ENCODE results near the gene ZNF408. TPM values are rescaled to one million over a fixed set of nuclear protein-coding genes. Genes with fewer than 3 reads are reported as not detected.
"Not testable (repeated sequence)": the region's sequence is repeated elsewhere in the genome, so short reads cannot be mapped to it uniquely, and the experiment has no call there.

The ZNF408 gene
- total RNA-seq (2014; rRNA removed; shearing (Covaris generic)): 8.5 and 8.7 TPM in 2 replicates

DNA sequence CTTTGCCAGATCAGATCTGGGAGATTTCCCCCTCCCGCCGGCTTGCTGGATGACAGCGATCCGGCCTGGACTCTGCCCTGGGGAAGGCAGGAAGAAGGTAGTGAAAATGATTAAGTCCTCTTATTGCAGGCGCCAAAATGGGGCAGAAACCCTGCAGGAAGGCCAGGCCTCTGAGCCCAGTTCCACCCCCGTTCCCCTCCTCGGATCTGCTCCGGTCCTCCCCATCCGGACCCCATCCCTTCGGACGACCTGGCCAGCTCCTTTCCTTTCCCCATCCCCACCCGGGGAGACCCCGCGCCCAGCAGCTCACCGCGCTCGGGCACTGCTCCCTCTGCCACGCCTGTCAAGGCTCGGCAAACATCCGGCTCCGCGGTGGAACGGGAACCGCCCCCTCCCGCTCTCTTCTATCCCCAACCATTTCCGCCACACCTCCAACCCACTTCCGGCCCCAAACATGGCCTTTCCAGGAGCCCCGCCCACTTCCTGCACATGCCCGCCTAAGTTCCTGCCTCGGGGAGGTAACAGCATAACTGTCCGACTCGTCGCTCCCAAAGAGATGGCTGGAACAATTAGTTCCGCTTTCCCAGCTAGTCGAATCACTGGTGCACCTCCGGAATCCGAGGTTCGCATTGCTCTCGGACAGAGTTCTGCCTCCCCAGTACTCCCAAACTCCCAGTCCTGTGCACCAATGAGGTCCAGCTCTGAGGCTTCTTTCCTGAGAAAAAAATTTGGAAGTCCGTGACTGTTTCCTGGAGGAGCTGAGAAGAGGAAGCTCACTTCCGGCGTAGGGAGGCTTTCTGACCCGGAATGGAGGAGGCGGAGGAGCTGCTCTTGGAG lies at the start of gene ZNF408, which contains the start of gene ARHGAP1:
ZNF408 (plus strand) TSS at position 791 of the 837 bp plus-strand sequence; CDS start at position 808, 17 bp downstream.
ARHGAP1 (minus strand) TSS at position 379 of the 837 bp plus-strand sequence. CDS start 4,512 bp downstream, outside the sequence.
- Histone ChIP-seq H3K36me3 (peaks cover 25% of the 10 kb centered on the region), H3K4me1 (no peaks in the 10 kb centered on the region), H3K27ac (peak within 1 kb of the TSS; percentile 98), H3K9me3 (replicated peaks) (no peaks in the 10 kb centered on the region), H3K4me3 (peak within 1 kb of the TSS; percentile 80), H3K27me3 (no peaks in the 10 kb centered on the region)
- DNase-seq: peak; percentile 100

DNA sequence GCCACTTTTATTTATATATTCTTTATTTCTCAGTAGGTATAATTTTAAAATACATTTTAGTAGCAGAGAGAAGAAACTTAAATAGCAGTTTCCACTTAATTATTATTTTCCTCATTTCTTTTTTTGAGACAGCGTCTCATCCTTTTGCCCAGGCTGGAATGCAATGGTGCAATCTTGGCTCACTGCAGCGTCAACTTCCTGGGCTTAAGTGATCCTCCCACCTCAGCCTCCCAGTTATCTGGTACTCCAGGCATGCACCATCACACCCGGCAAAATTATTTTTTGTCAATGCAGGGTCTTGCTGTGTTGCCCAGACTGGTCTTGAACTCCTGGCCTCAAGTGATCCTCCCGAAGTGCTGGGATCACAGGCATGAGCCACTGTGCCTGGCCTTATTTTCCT lies 45.2 kb upstream of the ZNF408 start:
- Histone ChIP-seq H3K4me1 (no peaks in the 10 kb centered on the region), H3K4me3 (no peak overlapping the region), H3K27ac (no peak overlapping the region), H3K9me3 (replicated peaks) (no peaks in the 10 kb centered on the region), H3K36me3 (peaks cover 60% of the 10 kb centered on the region), H3K27me3 (no peaks in the 10 kb centered on the region)
- no peak for DNase-seq

DNA sequence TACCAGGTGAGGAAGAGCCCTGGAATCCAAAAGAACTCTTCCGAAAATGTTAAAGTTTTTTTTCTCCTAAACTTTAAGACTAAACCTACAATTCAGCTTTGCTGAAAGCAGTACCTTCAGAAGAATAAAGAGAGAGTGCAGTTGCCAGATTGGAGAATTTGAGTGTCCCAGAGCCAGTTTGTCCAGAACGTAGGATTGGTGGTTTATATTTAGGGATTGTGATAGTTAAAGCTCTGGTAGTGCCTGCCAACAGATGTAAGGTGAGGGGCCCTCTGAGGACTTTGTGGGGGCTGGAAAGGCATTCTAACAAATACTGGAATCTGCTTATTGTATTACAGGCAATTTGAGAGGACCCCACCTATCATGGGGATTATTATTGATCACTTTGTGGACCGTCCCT lies 43.6 kb upstream of the ZNF408 start:
- no peak overlapping the region for H3K4me3 ChIP-seq
- peaks cover 51% of the 10 kb centered on the region for H3K36me3 ChIP-seq
- H3K4me1 ChIP-seq: no peaks in the 10 kb centered on the region
- no peak overlapping the region for H3K27ac ChIP-seq
- DNase-seq: no peak
- H3K9me3 ChIP-seq (replicated peaks): no peaks in the 10 kb centered on the region
- H3K27me3 ChIP-seq: no peaks in the 10 kb centered on the region

DNA sequence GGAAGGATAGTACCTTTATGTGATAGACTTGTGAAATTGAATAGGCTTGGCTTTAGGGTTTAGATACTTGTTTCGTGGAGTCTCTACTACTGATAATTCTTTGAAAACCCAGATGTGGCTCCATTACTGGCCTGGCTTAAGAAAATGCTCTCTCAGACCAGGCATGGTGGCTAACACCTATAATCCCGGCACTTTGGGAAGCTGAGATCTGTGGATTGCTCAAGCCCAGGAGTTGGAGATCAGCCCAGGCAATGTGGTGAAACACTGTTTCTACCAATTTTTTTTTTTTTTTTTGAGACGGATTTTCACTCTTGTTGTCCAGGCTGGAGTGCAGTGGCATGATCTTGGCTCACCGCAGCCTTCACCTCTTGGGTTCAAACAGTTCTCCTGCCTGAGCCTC lies 42.6 kb upstream of the ZNF408 start:
- no peaks in the 10 kb centered on the region for H3K4me1 ChIP-seq
- DNase-seq: no peak
- H3K27ac ChIP-seq: no peak overlapping the region
- H3K27me3 ChIP-seq: no peaks in the 10 kb centered on the region
- peaks cover 51% of the 10 kb centered on the region for H3K36me3 ChIP-seq
- no peak overlapping the region for H3K4me3 ChIP-seq
- H3K9me3 ChIP-seq (replicated peaks): no peaks in the 10 kb centered on the region

DNA sequence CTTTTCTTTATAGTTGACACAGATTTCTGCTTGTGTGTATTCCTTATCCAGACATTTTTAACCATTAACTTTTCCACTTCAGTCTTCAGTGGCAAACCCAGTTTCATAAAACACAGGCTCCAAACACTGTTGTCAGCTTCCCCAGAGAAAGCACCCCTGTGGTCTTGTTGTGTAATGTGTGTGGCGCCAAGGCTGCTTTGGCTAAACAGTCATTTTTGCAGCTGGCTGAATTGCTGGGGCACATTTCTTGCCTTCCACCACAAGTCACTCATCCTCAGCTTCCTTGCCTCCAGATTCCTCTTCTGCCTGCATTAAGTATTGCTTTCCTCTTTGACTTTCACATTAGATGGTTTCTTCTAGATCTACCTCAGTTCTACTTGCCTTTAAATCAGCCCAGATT lies 40.9 kb upstream of the ZNF408 start:
- H3K27ac ChIP-seq: no peak overlapping the region
- no peak for DNase-seq
- H3K4me1 ChIP-seq: no peaks in the 10 kb centered on the region
- no peaks in the 10 kb centered on the region for H3K9me3 ChIP-seq (replicated peaks)
- peaks cover 56% of the 10 kb centered on the region for H3K36me3 ChIP-seq
- H3K27me3 ChIP-seq: no peaks in the 10 kb centered on the region
- no peak overlapping the region for H3K4me3 ChIP-seq

DNA sequence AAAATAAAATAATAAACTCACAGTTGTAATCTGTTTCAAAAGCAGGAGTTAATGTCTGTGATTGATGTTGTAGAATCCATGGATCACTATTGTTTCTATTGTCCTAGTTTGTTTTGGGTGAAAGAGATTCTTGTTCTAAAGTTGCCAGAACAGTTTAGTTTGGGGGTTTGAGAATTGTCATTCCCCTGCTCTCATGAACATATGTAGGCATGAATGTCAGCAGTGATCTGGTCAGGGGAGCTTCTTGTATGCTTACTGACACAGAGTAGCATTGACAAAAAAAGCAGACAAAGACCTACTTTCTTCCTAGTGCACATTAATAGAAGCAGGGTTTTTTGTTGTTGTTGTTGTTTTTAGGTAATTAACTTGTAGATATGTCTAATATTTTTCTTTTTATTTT lies 39.0 kb upstream of the ZNF408 start:
- Histone ChIP-seq H3K4me3 (no peak overlapping the region), H3K4me1 (no peaks in the 10 kb centered on the region), H3K27me3 (no peaks in the 10 kb centered on the region), H3K9me3 (replicated peaks) (no peaks in the 10 kb centered on the region), H3K36me3 (peaks cover 58% of the 10 kb centered on the region), H3K27ac (no peak overlapping the region)
- no peak for DNase-seq

DNA sequence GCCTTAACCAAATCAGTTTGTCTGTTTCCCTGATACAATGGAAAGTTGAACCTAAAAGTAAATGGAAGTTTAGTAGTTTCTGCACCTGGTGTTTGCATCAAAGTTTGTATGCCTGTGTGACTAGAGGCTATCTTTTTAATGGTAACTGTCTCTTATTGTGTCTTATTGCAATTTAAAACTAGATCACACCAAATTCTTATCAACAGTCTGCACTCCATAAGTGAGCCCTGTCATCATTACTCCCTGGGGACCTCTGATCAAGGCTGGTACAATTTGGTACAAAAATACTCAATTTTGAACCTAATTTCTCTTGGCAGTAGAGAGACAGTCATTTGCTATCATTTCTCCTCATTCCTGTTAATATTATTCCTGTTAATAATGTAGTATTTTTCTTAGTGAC lies 38.5 kb upstream of the ZNF408 start:
- no peak for DNase-seq
- Histone ChIP-seq H3K4me3 (no peak overlapping the region), H3K27me3 (no peaks in the 10 kb centered on the region), H3K36me3 (peaks cover 57% of the 10 kb centered on the region), H3K9me3 (replicated peaks) (no peaks in the 10 kb centered on the region), H3K4me1 (no peaks in the 10 kb centered on the region), H3K27ac (no peak overlapping the region)

DNA sequence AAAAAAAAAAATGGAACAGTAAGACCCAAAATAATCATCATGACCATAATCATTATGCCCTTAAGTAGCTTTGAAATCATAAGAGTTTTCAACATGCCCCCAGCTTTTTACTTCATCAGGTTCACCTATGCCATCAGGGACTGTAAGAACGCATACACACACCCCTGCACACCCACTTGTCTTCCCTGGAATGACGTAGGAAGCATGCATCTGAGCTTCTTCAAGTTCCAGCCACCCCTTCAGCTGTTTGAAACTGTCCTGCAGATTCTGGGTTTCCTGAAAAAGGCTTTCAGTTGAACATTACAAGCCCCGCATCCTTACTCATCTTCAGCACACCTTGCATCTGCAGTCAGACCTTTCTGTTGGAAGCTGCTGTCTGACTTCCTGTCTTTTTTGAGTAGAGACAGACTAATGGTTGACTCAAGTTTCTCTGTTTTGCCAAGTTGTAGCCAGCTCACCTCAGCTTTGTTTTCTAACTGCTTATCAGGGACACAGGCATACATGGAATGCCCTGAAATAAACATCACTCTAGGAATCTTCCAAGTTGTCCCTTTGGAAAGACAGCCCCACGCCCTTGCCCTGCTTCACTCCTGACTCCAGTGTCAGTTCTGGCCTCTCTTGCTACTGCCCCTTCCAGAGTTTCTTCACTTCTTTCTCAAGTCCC lies 37.4 kb upstream of the ZNF408 start:
- Histone ChIP-seq H3K27me3 (no peaks in the 10 kb centered on the region), H3K9me3 (replicated peaks) (no peaks in the 10 kb centered on the region), H3K4me1 (no peaks in the 10 kb centered on the region; the same call in 1 of the 2 replicates), H3K4me3 (no peak overlapping the region), H3K27ac (no peak overlapping the region), H3K36me3 (peaks cover 55% of the 10 kb centered on the region)
- DNase-seq: no peak

DNA sequence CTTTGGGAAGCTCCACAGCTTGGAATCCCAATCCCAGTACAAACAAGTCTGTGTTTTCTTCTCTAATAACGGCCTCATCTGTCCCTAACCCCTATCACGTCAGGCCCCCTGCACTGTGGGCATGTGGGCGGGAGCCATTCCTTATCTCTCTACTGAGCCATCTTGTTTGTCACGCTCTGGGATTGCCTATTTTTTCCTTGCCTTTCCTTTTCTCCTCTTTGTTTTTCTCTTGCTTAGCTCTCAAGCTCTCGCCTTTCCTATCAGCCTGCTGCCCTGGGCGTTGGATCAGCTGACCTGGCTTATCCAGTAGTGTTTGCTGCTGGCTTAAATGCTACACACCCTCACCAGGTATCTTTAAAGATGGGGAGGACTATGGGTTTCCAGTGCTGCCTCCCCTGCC lies 36.2 kb upstream of the ZNF408 start:
- H3K36me3 ChIP-seq: peaks cover 55% of the 10 kb centered on the region
- DNase-seq: no peak
- no peak overlapping the region for H3K4me3 ChIP-seq
- H3K4me1 ChIP-seq: no peaks in the 10 kb centered on the region; the same call in 1 of the 2 replicates
- H3K27me3 ChIP-seq: no peaks in the 10 kb centered on the region
- H3K27ac ChIP-seq: no peak overlapping the region
- no peaks in the 10 kb centered on the region for H3K9me3 ChIP-seq (replicated peaks)

DNA sequence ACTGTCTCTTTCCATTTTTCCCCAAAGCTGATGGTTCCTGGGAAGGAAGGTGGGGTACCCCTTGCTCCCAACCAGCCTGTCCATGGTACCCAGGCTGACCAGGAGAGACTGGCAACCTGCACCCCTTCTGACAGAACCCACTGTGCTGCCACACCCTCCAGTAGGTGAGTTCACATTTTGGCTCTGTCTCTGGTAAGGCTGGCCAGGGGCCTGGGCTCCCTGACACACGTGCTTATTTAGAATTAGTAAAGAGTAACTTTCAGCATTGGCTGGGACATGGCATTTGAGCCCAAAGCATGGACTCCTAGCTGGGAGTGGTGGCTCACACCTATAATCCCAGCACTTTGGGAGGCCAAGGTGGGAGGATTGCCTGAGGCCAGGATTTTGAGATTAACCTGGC lies 35.5 kb upstream of the ZNF408 start:
- H3K9me3 ChIP-seq (replicated peaks): no peaks in the 10 kb centered on the region
- no peaks in the 10 kb centered on the region for H3K27me3 ChIP-seq
- DNase-seq: no peak
- H3K4me3 ChIP-seq: no peak overlapping the region
- H3K27ac ChIP-seq: no peak overlapping the region
- peaks cover 59% of the 10 kb centered on the region for H3K36me3 ChIP-seq
- H3K4me1 ChIP-seq: no peaks in the 10 kb centered on the region; the same call in 1 of the 2 replicates

DNA sequence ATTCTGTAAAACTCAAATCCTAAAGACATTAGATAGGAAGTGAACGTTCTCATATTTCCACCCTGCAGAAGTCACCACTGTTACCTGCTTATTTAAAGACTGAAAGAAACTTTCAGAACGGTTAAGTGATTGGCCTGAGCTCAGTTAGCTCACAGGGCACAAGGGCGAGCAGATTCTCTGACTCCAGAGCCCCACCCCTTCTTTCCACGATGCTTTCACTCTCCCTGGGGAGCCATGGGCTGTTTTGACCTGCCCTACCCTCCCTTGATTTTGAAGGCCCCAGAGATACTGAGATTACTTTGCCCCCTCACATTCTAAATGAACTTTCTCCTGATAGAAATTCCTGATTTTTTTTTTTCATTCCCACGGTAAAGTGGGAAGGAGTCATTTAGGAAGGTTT lies 34.3 kb upstream of the ZNF408 start:
- peaks cover 61% of the 10 kb centered on the region for H3K36me3 ChIP-seq

DNA sequence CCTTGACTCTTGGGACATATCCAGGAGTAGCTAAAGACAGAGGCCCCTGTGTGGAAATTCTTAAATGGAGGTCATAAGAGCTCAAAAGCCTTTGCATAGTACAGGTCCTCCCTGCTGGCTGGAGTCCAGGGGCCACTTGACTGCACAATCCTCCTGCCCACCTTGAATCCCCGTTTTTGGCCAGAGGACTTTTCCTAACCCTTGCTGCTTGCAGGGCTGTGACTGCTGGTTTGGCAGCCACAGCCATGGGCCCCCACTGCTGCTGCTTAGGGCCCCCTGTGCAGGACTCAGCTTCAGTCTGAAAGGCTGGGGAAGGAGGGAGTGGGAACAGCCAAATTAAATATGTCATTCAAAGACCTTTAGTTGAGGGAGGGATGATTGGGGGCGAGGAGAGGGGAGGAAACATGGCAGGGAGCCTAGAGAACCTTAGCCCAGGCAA lies 33.8 kb upstream of the ZNF408 start:
- H3K27ac ChIP-seq: no peak overlapping the region
- no peak overlapping the region for H3K4me3 ChIP-seq
- H3K36me3 ChIP-seq: peaks cover 58% of the 10 kb centered on the region
- no peaks in the 10 kb centered on the region for H3K9me3 ChIP-seq (replicated peaks)
- DNase-seq: no peak
- no peaks in the 10 kb centered on the region for H3K27me3 ChIP-seq
- peaks cover 3% of the 10 kb centered on the region; the same call in 1 of the 2 replicates for H3K4me1 ChIP-seq

More for the DNA sequence above, 34.3 kb upstream of the ZNF408 start:
- Histone ChIP-seq H3K27me3 (no peaks in the 10 kb centered on the region), H3K27ac (no peak overlapping the region), H3K4me3 (no peak overlapping the region), H3K9me3 (replicated peaks) (no peaks in the 10 kb centered on the region), H3K4me1 (peaks cover 3% of the 10 kb centered on the region; the same call in 1 of the 2 replicates)
- no peak for DNase-seq

DNA sequence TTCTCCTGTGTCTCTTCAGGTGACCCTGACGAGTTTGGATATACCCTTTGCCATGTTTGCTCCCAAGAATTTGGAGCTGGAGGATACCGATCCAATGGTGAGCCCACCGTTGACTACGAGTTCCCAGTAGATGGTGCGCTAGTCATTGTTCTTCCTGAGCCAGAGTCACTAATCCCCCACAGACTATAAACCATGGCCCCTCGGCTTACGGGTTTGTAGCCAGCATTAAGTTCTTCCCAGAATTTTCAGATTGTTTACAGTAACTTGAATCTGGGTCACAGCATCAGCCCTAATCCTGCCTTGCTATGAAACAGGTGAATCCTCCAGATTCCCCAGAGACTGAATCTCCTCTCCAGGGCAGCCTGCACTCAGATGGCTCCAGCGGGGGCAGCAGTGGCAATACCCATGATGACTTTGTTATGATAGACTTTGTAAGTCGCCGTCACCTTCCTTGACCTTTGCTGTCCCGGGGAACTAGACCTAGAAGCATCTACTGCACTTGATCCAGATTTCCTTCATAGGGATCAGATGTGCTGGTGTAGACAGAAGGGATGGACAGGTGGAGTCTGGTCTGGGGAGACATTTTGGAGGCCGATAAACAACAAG lies 32.2 kb upstream of the ZNF408 start:
- H3K4me1 ChIP-seq: peaks cover 8% of the 10 kb centered on the region; the same call in 1 of the 2 replicates
- no peaks in the 10 kb centered on the region for H3K9me3 ChIP-seq (replicated peaks)
- no peaks in the 10 kb centered on the region for H3K27me3 ChIP-seq
- no peak overlapping the region for H3K27ac ChIP-seq
- H3K36me3 ChIP-seq: peaks cover 49% of the 10 kb centered on the region
- DNase-seq: no peak
- H3K4me3 ChIP-seq: no peak overlapping the region

DNA sequence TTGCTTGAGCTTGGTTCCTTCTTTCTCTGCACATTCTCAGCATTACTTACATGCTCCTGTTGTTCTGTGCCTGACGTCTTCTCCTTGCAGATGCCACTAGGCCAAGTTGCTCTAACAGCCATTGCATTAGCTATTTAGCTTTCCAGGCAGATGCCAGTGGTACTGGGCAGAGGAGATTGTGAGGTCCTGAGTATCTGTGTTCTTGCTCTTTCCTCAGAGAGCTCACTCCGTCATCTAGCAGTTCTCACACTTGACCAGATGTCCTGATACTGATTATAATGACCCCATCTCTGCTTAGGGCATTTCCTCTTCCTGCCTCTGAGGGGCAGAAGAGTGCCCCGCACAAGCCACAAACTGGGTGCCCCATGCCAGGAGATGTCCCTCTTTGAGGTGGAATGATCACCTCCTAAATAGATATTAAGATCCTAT lies 31.1 kb upstream of the ZNF408 start:
- H3K4me3 ChIP-seq: no peak overlapping the region
- H3K36me3 ChIP-seq: peaks cover 42% of the 10 kb centered on the region
- peaks cover 19% of the 10 kb centered on the region for H3K4me1 ChIP-seq
- no peak overlapping the region for H3K27ac ChIP-seq
- no peaks in the 10 kb centered on the region for H3K27me3 ChIP-seq
- no peaks in the 10 kb centered on the region for H3K9me3 ChIP-seq (replicated peaks)
- peak in 1 of 2 experiments; percentile 31 for DNase-seq

DNA sequence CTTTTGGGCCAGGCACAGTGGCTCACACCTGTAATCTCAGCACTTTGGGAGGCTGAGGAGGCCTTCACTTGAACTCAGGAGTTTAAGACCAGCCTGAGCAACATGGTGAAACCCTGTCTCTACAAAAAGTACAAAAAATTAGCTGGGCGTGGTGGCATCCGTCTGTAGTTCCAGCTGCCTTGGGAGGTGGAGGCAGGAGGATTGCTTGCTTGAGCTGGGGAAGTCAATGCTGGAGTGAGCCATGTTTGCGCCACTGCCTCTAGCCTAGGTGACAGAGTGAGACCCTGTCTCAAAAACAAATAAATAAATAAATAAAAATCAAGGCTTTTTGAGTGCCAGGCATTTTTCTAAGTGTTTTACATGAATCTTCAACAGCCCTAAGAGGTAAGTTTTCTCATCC lies 30.3 kb upstream of the ZNF408 start:
- H3K4me3 ChIP-seq; H3K27ac ChIP-seq; H3K27me3 ChIP-seq; H3K9me3 ChIP-seq (replicated peaks); DNase-seq: not testable (repeated sequence)
- Histone ChIP-seq H3K36me3 (peaks cover 40% of the 10 kb centered on the region), H3K4me1 (peaks cover 23% of the 10 kb centered on the region)

Measured in SJCRH30 (cell line).